ENCODE data around the gene NEBL. TPM values are rescaled to one million over a fixed set of nuclear protein-coding genes. Genes with fewer than 3 reads are reported as not detected.

Gene NEBL
- total and polyA plus RNA-seq, 9 donors = 1.2 to 7.2 (median 1.6) TPM

DNA sequence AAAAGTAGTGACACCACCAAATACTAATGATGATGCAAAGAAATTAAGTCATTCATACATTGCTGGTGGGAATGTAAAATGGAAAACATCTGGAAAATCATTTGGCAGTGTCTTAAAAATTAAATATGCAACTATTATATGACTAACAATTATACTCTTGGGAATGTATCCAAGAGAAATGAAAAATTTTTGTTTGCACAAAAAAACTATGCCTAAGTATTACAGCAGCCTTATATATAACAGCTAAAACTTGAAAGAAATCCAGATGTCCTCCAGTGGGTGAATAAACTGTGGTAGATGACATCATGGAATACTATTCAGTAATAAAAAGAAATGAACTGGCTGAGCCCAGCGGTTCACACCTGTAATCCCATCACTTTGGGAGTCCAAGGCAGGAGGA is 132.0 kb downstream of the NEBL start:
- H3K9me3 ChIP-seq (replicated peaks; ENCODE audit: control insufficient read depth, low read depth, low read length) = no peaks in the 10 kb centered on the region
- no peaks in the 10 kb centered on the region for H3K36me3 ChIP-seq (ENCODE audit: control insufficient read depth, insufficient read depth, low read length)
- no peaks in the 10 kb centered on the region for H3K27me3 ChIP-seq (ENCODE audit: control insufficient read depth, insufficient read depth, low read length)
- H3K27ac ChIP-seq (ENCODE audit: low read length) = no peak overlapping the region
- no CpG with 5 or more reads among the region's 1 CpG for WGBS (ENCODE audit: insufficient coverage)
- no peak overlapping the region for H3K4me3 ChIP-seq (ENCODE audit: low read length)
- no peak for DNase-seq
- H3K4me1 ChIP-seq (ENCODE audit: control insufficient read depth, insufficient read depth, low read length) = no peaks in the 10 kb centered on the region

DNA sequence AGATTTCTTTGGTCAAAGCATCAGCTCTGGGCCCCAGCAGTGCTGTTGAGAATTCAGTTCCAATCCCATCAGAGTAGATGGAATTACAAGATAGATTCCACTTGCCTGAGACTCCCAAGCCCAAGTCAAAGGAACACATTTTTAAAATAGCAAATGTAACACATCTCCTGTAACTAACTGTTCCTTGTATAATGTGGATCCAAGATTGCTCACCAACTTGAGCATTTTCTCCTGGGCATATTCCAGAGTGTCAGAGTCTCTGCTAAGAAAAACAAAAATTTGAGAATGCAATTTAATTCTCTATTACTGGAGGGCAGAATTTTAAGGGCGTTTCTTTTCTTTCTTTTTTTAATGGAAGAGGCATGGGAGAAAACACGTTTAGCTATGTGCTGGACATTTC is 136.7 kb downstream of the NEBL start:
- DNase-seq = no peak
- H3K4me1 ChIP-seq (ENCODE audit: control insufficient read depth, insufficient read depth, low read length) = no peaks in the 10 kb centered on the region
- no peaks in the 10 kb centered on the region for H3K36me3 ChIP-seq (ENCODE audit: control insufficient read depth, insufficient read depth, low read length)
- H3K9me3 ChIP-seq (replicated peaks; ENCODE audit: control insufficient read depth, low read depth, low read length) = no peaks in the 10 kb centered on the region
- no peak overlapping the region for H3K27ac ChIP-seq (ENCODE audit: low read length)
- no CpG with 5 or more reads among the region's 2 CpGs for WGBS (ENCODE audit: insufficient coverage)
- H3K27me3 ChIP-seq (ENCODE audit: control insufficient read depth, insufficient read depth, low read length) = no peaks in the 10 kb centered on the region
- H3K4me3 ChIP-seq (ENCODE audit: low read length) = no peak overlapping the region

DNA sequence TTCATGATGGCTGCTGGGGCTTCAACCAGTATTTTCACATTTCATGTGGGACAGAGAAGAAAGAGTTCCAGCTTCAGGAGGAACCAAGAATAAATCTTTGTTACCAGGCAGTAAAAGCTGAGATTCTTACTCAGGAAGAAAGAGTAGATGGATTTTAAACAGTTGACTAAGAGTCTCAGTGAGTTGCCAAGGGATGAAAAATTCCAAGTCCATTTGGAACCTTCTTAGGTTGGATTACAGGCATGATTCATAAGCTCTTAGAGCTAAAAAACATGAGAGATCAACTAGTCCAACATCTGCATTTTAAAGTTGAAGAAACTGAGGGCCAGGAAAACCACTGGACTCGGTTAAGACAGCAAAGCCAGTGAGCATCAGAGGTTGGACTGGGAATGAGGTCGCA is 148.6 kb downstream of the NEBL start:
- Histone ChIP-seq H3K4me1 (ENCODE audit: control insufficient read depth, insufficient read depth, low read length) (no peaks in the 10 kb centered on the region), H3K4me3 (ENCODE audit: low read length) (no peak overlapping the region), H3K9me3 (replicated peaks; ENCODE audit: control insufficient read depth, low read depth, low read length) (peaks cover 10% of the 10 kb centered on the region), H3K27me3 (ENCODE audit: control insufficient read depth, insufficient read depth, low read length) (no peaks in the 10 kb centered on the region), H3K27ac (ENCODE audit: low read length) (no peak overlapping the region), H3K36me3 (ENCODE audit: control insufficient read depth, insufficient read depth, low read length) (no peaks in the 10 kb centered on the region)
- WGBS (ENCODE audit: insufficient coverage) = no CpG with 5 or more reads among the region's 2 CpGs
- DNase-seq = no peak

DNA sequence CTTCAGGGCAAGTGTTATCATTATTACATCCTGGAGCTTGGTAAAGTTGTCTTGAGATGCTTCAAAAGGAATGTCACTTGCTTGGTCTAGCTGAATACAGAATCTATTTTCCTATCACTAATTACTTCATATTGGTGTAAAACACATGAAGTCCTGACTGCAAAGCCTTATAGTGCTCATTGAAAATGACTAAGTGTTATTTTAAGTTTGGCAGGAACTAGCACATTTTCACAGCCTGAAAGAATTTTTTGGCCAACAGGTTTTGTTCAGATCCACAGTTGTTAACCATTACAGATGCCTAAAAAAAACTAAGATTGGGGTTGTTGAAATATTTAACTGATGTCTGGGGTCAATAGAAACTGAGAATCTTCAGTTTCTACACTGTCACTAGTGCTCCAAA is 149.3 kb downstream of the NEBL start:
- no peak for DNase-seq
- no peaks in the 10 kb centered on the region for H3K4me1 ChIP-seq (ENCODE audit: control insufficient read depth, insufficient read depth, low read length)
- H3K27me3 ChIP-seq (ENCODE audit: control insufficient read depth, insufficient read depth, low read length) = no peaks in the 10 kb centered on the region
- H3K9me3 ChIP-seq (replicated peaks; ENCODE audit: control insufficient read depth, low read depth, low read length) = peaks cover 10% of the 10 kb centered on the region
- H3K36me3 ChIP-seq (ENCODE audit: control insufficient read depth, insufficient read depth, low read length) = no peaks in the 10 kb centered on the region
- H3K4me3 ChIP-seq (ENCODE audit: low read length) = no peak overlapping the region
- H3K27ac ChIP-seq (ENCODE audit: low read length) = no peak overlapping the region

DNA sequence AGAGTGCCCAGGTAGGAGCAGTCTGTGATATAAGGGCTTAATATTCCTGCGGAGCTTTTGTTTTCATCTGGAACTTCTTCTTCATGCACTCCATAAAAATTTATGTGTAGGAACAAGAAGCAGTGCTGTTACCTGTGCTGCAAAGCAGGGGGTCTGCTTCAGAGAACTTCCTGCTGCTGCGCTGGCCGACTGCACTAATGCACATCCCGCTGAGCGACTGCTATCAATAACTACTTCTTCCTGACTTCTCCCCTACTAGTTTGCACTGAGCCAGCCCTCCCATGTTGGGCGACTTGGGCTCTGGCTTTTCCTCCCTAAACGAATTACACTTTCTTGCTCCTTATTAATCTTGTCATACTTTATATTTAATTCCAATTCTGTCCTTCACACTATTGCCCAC is 150.3 kb downstream of the NEBL start:
- H3K9me3 ChIP-seq (replicated peaks; ENCODE audit: control insufficient read depth, low read depth, low read length) = peaks cover 10% of the 10 kb centered on the region
- H3K4me3 ChIP-seq (ENCODE audit: low read length) = no peak overlapping the region
- DNase-seq = no peak
- H3K4me1 ChIP-seq (ENCODE audit: control insufficient read depth, insufficient read depth, low read length) = no peaks in the 10 kb centered on the region
- no peaks in the 10 kb centered on the region for H3K36me3 ChIP-seq (ENCODE audit: control insufficient read depth, insufficient read depth, low read length)
- H3K27ac ChIP-seq (ENCODE audit: low read length) = no peak overlapping the region
- 73% methylated on average over 6 of the region's 7 CpGs for WGBS (ENCODE audit: insufficient coverage)
- no peaks in the 10 kb centered on the region for H3K27me3 ChIP-seq (ENCODE audit: control insufficient read depth, insufficient read depth, low read length)

DNA sequence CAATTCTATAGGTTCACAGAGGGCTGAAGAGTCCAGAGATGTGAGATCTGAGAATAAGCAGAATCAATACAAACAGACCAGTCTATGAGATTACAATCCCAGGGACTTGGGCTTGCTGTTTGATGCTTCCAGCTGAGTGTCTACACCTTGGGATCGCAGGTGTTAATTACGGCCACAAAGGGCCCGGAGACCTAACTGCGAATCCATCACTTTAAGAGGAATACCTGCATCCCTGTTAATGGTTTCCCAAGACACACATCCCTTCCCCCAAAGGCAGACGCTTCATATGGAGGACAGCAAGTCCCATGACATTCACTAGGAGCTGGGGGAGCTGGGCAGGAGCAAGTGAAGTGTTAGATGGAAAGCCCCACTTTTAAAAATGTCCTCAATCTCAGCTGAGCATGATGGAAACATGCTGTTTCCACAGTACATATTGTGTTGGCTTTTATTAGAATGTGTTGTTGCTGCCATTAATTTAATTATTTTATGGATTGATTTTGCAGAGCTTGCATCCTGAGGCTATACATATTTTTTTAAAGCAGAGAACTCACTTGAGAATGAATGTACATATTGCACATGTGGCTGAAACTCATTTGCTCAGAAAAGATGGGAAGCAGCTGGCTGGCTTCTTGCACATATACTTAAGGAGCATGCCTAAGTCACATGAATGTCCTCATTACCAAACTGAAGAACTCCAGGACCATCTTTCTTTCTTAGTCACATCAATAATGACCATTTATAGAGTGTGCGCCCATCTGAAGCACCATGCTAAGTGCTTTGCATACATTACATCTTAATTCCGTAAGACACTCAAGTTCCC is 151.3 kb downstream of the NEBL start:
- Histone ChIP-seq H3K27me3 (ENCODE audit: control insufficient read depth, insufficient read depth, low read length) (no peaks in the 10 kb centered on the region), H3K4me1 (ENCODE audit: control insufficient read depth, insufficient read depth, low read length) (no peaks in the 10 kb centered on the region), H3K36me3 (ENCODE audit: control insufficient read depth, insufficient read depth, low read length) (no peaks in the 10 kb centered on the region), H3K4me3 (ENCODE audit: low read length) (no peak overlapping the region), H3K27ac (ENCODE audit: low read length) (no peak overlapping the region), H3K9me3 (replicated peaks; ENCODE audit: control insufficient read depth, low read depth, low read length) (peaks cover 7% of the 10 kb centered on the region)
- no peak for DNase-seq
- WGBS (ENCODE audit: insufficient coverage) = 82% methylated on average over 5 of the region's 7 CpGs

DNA sequence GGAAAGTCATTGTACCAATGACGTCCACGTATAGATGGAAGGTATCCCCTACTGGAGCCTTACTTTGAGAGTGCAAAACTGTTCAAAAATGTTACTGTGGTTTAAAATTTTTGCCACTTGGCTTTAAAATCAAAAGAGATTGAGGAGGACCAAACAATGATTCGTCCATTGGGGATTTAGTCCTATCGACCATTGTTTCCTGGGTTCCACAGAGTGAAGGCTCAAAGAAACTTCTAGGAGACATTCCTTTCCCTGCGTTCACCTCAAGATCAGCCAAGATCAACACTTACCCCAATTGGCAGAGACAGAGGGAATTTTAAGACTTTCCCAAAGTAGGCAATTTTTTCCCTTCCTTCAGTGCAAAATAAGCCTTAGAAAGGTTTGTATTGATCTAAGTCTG is 152.3 kb downstream of the NEBL start:
- Histone ChIP-seq H3K27ac (ENCODE audit: low read length) (no peak overlapping the region), H3K4me1 (ENCODE audit: control insufficient read depth, insufficient read depth, low read length) (no peaks in the 10 kb centered on the region), H3K4me3 (ENCODE audit: low read length) (no peak overlapping the region), H3K36me3 (ENCODE audit: control insufficient read depth, insufficient read depth, low read length) (no peaks in the 10 kb centered on the region), H3K27me3 (ENCODE audit: control insufficient read depth, insufficient read depth, low read length) (no peaks in the 10 kb centered on the region), H3K9me3 (replicated peaks; ENCODE audit: control insufficient read depth, low read depth, low read length) (peaks cover 2% of the 10 kb centered on the region)
- 69% methylated on average over 3 of the region's 5 CpGs for WGBS (ENCODE audit: insufficient coverage)
- no peak for DNase-seq

DNA sequence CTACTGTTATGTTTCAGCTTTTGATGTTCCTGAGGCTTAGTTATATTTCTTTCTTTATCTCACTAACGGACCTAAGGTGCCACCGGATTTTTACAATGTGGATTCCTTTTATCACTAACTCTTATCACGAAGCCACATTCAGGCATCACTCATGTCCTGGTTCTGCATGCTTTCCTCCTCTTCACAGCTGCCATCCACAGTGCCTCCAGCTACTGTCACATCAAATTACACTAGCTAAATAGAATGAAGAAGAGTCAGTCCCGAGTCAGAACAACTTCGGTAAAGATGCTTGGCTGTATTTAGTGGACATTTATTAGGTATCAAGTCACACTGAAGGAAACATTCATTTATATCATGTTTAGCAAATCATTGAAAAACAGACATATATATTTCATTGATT is 153.2 kb downstream of the NEBL start:
- no peak for DNase-seq
- H3K27ac ChIP-seq (ENCODE audit: low read length) = no peak overlapping the region
- no peaks in the 10 kb centered on the region for H3K4me1 ChIP-seq (ENCODE audit: control insufficient read depth, insufficient read depth, low read length)
- H3K27me3 ChIP-seq (ENCODE audit: control insufficient read depth, insufficient read depth, low read length) = no peaks in the 10 kb centered on the region
- H3K4me3 ChIP-seq (ENCODE audit: low read length) = no peak overlapping the region
- no peaks in the 10 kb centered on the region for H3K9me3 ChIP-seq (replicated peaks; ENCODE audit: control insufficient read depth, low read depth, low read length)
- 97% methylated on average over 3 of the region's 5 CpGs for WGBS (ENCODE audit: insufficient coverage)
- H3K36me3 ChIP-seq (ENCODE audit: control insufficient read depth, insufficient read depth, low read length) = no peaks in the 10 kb centered on the region

DNA sequence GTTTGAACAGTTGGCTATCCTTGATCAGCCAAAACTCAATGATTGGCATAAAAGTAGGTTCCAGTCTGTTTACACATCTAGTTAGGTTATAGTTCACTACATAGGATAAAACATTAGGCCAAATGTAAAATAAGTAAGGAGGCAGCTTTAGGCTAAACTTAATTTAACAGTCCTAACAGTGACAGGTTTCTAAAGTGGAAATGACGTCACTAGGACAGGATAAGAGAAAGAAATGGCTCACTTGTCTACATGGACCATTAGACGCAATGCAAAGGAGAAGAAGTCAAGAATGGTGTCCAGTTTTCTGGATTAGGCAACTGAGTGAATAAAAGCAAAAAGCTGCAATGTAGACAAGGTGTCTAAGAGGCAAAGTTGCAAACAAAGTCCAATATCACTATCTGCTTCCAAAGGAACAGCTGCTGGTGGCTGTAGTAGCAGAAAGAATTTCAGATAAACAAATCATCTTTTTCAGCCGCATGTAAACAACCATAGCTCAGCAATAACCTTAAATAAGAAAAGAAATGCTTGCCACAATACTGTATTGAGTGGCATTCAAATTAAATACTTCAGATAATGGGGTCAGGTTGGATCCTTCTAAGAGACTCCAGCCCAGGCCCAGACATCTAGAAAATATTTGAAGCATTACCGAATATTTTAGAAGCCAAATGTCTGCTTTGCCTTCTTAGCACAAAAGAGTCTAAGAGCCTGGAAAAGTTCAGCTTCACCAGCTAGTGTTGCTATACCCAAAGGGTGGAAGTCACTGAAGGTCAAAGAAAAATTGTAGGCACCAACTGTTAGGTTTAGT is 154.2 kb downstream of the NEBL start:
- Histone ChIP-seq H3K4me3 (ENCODE audit: low read length) (no peak overlapping the region), H3K9me3 (replicated peaks; ENCODE audit: control insufficient read depth, low read depth, low read length) (no peaks in the 10 kb centered on the region), H3K4me1 (ENCODE audit: control insufficient read depth, insufficient read depth, low read length) (no peaks in the 10 kb centered on the region), H3K27ac (ENCODE audit: low read length) (no peak overlapping the region), H3K27me3 (ENCODE audit: control insufficient read depth, insufficient read depth, low read length) (no peaks in the 10 kb centered on the region), H3K36me3 (ENCODE audit: control insufficient read depth, insufficient read depth, low read length) (no peaks in the 10 kb centered on the region)
- DNase-seq = no peak
- WGBS (ENCODE audit: insufficient coverage) = 90% methylated on average over 3 of the region's 4 CpGs

DNA sequence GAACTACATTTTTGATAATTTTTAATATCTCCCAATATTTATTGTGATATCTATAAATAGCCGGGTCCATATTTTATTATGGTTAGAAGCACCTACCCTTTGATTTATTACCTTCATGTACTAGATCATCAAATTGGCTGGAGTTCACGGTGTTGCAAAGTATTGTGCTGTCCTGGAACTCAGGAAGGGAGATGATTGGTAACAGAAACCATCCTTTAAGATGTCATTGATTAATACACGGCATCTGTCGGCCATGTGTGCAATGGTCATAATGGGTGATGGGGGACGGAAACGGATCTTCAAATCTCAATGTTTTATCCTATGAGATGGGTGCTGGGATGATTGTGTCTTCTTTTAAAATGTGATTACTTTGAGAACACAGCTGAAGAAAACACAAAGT is 157.0 kb downstream of the NEBL start:
- H3K36me3 ChIP-seq (ENCODE audit: control insufficient read depth, insufficient read depth, low read length) = no peaks in the 10 kb centered on the region
- H3K4me1 ChIP-seq (ENCODE audit: control insufficient read depth, insufficient read depth, low read length) = no peaks in the 10 kb centered on the region
- H3K4me3 ChIP-seq (ENCODE audit: low read length) = no peak overlapping the region
- H3K27ac ChIP-seq (ENCODE audit: low read length) = no peak overlapping the region
- no peaks in the 10 kb centered on the region for H3K9me3 ChIP-seq (replicated peaks; ENCODE audit: control insufficient read depth, low read depth, low read length)
- no CpG with 5 or more reads among the region's 6 CpGs for WGBS (ENCODE audit: insufficient coverage)
- H3K27me3 ChIP-seq (ENCODE audit: control insufficient read depth, insufficient read depth, low read length) = no peaks in the 10 kb centered on the region
- DNase-seq = no peak

All from muscle of leg (tissue), 11 donors.